ENCODE data around the gene GDAP1L1.
A peak's percentile ranks its signal among the peaks of the same experiment; 100 is the strongest.

DNA sequence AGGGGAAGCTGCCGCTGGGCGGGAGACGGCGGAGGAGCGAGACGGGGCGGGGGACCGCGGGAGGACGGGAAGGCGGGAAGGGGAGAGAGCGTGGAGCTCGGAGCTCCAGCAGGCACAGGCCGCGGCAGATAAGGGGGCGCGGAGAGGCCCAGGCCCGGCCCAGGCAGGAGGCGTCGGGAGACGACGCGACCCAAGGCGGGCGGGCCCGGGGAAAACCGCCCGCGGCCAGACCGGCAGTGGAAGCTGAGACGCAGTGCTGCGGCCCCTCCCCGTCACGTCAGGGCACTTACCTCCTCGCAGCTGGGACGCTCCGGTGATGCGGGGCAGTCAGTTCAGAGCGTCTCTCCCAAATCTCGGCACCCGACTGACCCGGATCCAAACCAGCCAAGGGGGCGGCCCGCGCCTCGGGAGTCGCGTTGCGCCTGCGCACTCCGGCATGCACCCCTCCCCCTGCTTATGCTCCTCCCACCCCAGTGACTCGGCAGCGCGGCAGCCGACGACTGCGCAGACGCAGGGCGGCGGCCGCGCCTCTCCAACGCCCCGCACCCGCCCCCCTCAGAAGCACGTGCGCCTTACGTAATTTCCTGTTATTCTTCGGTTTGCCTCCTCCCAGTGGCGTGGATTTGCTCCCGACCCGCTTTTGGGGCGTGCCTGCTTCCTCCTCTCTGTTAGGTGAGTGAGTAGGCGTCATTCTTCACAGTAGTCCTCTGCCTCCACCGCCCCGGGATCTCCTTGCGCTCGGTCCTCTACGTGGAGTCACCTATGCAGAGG, 36.5 kb upstream of the GDAP1L1 start, which contains the start of gene OSER1:
- TF ChIP-seq CTCF (IDR thresholded peaks at IDR 0.05): peak in 1 of 4 donors; percentile 3
- TF ChIP-seq POLR2A (IDR thresholded peaks at IDR 0.05): peak; percentile 96

Data from right lobe of liver (tissue), 4 donors.